ENCODE measurements around the gene ACP1. TPM values are rescaled to one million over a fixed set of nuclear protein-coding genes. Genes with fewer than 3 reads are reported as not detected.
"Not testable (repeated sequence)": the region's sequence is repeated elsewhere in the genome, so short reads cannot be mapped to it uniquely, and the experiment has no call there.

The ACP1 gene
- total RNA-seq, 1 donor from 2014 or later, result 236 TPM

DNA sequence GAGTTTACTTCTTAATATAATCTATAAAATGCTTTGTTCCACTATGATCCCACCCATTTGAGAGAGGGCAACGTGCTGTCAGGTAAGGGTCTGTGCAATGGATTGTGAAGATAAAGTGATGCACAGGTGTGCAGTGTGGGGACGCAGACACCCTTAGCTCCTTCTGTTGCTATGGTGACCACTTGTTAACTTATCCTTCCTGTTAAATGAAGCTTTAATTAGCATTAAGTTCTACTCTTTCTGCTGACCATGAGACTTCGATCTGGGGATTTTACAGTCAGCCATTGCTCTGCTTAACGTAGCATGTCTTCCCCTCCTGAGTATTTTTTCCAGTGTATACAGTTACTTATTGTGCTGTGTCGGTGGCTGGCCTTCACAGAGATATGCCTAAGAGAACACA is 46.2 kb downstream of the ACP1 start:
- Histone ChIP-seq H2AFZ (replicated peaks) (peak overlapping the region; percentile 1), H3K27me3 (no peaks in the 10 kb centered on the region), H3K27ac (no peak overlapping the region), H4K20me1 (ENCODE audit: low read depth) (no peaks in the 10 kb centered on the region), H3K9ac (no peak overlapping the region), H3K36me3 (no peaks in the 10 kb centered on the region), H3K4me2 (no peak overlapping the region), H3K79me2 (ENCODE audit: low read depth) (no peaks in the 10 kb centered on the region), H3K4me1 (peaks cover 26% of the 10 kb centered on the region), H3F3A (ENCODE audit: low read depth) (peaks cover 12% of the 10 kb centered on the region), H3K9me3 (ENCODE audit: low read depth) (no peaks in the 10 kb centered on the region), H3K4me3 (no peak overlapping the region)
- no peak for DNase-seq (ENCODE audit: low spot score)
- H3K4me1 Mint-ChIP-seq, result peaks cover 66% of the 10 kb centered on the region
- H3K9me3 Mint-ChIP-seq, result peaks cover 7% of the 10 kb centered on the region
- TF ChIP-seq EZH2phosphoT487 (IDR thresholded peaks at IDR 0.05) (no peak), EZH2 (IDR thresholded peaks at IDR 0.05) (no peak)
- TF ChIP-seq, protein P1, sequence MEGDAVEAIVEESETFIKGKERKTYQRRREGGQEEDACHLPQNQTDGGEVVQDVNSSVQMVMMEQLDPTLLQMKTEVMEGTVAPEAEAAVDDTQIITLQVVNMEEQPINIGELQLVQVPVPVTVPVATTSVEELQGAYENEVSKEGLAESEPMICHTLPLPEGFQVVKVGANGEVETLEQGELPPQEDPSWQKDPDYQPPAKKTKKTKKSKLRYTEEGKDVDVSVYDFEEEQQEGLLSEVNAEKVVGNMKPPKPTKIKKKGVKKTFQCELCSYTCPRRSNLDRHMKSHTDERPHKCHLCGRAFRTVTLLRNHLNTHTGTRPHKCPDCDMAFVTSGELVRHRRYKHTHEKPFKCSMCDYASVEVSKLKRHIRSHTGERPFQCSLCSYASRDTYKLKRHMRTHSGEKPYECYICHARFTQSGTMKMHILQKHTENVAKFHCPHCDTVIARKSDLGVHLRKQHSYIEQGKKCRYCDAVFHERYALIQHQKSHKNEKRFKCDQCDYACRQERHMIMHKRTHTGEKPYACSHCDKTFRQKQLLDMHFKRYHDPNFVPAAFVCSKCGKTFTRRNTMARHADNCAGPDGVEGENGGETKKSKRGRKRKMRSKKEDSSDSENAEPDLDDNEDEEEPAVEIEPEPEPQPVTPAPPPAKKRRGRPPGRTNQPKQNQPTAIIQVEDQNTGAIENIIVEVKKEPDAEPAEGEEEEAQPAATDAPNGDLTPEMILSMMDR (IDR thresholded peaks at IDR 0.05), result no peak
- no peak overlapping the region for H3K27ac Mint-ChIP-seq
- no peaks in the 10 kb centered on the region for H3K36me3 Mint-ChIP-seq
- peaks cover 18% of the 10 kb centered on the region for H3K27me3 Mint-ChIP-seq (ENCODE audit: insufficient read depth, low read depth)
- no peak overlapping the region for H3K4me3 Mint-ChIP-seq

DNA sequence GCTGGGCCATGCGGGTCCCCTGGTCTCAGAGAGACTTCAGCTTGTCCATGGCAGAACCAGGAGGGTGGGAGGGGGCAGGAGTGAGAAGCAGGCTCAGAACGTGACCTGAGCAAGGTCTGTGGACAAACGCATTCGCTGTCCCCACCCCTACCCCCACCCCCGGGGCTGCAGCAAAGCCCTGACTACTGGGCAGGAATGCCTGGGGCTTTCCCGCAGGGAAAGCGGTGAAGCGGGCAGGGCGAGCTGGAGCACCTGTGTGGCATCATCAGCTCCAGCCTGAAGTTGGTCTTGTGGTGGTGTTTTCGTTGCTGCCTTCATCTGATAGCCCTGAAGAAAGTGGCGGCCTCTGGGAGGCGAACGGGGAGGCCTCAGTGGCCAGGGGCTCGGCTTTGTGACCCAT is 49.2 kb downstream of the ACP1 start:
- Mint-ChIP-seq H3K4me1 (peaks cover 95% of the 10 kb centered on the region), H3K27ac (peak overlapping the region; percentile 57)
- peaks cover 21% of the 10 kb centered on the region for H3F3A ChIP-seq (ENCODE audit: low read depth)

GRCh38 chr2:314561-315336 is 50.0 kb downstream of the ACP1 start:
- Mint-ChIP-seq H3K4me1 (peaks cover 91% of the 10 kb centered on the region), H3K4me3 (peak overlapping the region; percentile 38), H3K27ac (peak overlapping the region; percentile 78), H3K27me3 (ENCODE audit: insufficient read depth, low read depth) (peaks cover 27% of the 10 kb centered on the region), H3K9me3 (peaks cover 15% of the 10 kb centered on the region), H3K36me3 (peaks cover 8% of the 10 kb centered on the region)
- no peak overlapping the region for H3K4me3 ChIP-seq
- no peak overlapping the region for H3K4me2 ChIP-seq
- no peak overlapping the region for H3K27ac ChIP-seq
- TF ChIP-seq, protein P1 (IDR thresholded peaks at IDR 0.05), result no peak
- TF ChIP-seq EZH2 (IDR thresholded peaks at IDR 0.05), result no peak
- no peak for TF ChIP-seq EZH2phosphoT487 (IDR thresholded peaks at IDR 0.05)
- H3K9ac ChIP-seq, result no peak overlapping the region
- no peaks in the 10 kb centered on the region for H3K9me3 ChIP-seq (ENCODE audit: low read depth)
- no peaks in the 10 kb centered on the region for H3K79me2 ChIP-seq (ENCODE audit: low read depth)
- DNase-seq (ENCODE audit: low spot score), result no peak
- no peaks in the 10 kb centered on the region for H3K27me3 ChIP-seq
- H2AFZ ChIP-seq (replicated peaks), result no peak overlapping the region
- H3K36me3 ChIP-seq, result no peaks in the 10 kb centered on the region
- H4K20me1 ChIP-seq (ENCODE audit: low read depth), result no peaks in the 10 kb centered on the region
- H3K4me1 ChIP-seq, result peaks cover 27% of the 10 kb centered on the region
- peaks cover 17% of the 10 kb centered on the region for H3F3A ChIP-seq (ENCODE audit: low read depth)

More for the DNA sequence above, 49.2 kb downstream of the ACP1 start:
- H3K79me2 ChIP-seq (ENCODE audit: low read depth), result no peaks in the 10 kb centered on the region
- no peak overlapping the region for H3K9ac ChIP-seq
- H3K36me3 Mint-ChIP-seq, result peaks cover 5% of the 10 kb centered on the region
- H3K36me3 ChIP-seq, result no peaks in the 10 kb centered on the region
- H3K4me3 Mint-ChIP-seq, result peak overlapping the region; percentile 38
- TF ChIP-seq EZH2 (IDR thresholded peaks at IDR 0.05) (no peak), EZH2phosphoT487 (IDR thresholded peaks at IDR 0.05) (no peak)
- TF ChIP-seq, protein P1 (IDR thresholded peaks at IDR 0.05), result no peak
- peaks cover 26% of the 10 kb centered on the region for H3K27me3 Mint-ChIP-seq (ENCODE audit: insufficient read depth, low read depth)
- H3K9me3 ChIP-seq (ENCODE audit: low read depth), result no peaks in the 10 kb centered on the region
- no peaks in the 10 kb centered on the region for H4K20me1 ChIP-seq (ENCODE audit: low read depth)
- no peak for DNase-seq (ENCODE audit: low spot score)
- no peak overlapping the region for H2AFZ ChIP-seq (replicated peaks)
- no peaks in the 10 kb centered on the region for H3K27me3 ChIP-seq
- no peak overlapping the region for H3K27ac ChIP-seq
- H3K4me2 ChIP-seq, result no peak overlapping the region
- peaks cover 13% of the 10 kb centered on the region for H3K9me3 Mint-ChIP-seq
- H3K4me3 ChIP-seq, result no peak overlapping the region
- peaks cover 34% of the 10 kb centered on the region for H3K4me1 ChIP-seq

DNA sequence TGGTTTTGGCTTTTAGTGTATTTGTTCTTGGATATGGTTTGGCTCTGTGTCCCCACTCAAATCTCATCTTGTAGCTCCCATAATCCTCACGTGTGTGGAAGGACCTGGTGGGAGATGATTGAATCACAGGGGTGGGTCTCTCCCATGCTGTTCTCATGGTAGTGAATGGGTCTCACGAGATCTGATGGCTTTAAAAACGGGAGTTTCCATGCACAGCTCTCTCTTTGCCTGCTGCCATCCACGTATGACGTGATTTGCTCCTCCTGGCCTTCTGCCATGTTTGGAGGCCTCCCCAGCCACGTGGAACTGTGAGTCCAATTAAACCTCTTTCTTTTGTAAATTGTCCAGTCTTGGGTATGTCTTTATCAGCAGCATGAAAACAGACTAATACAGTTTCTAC is 51.2 kb downstream of the ACP1 start:
- not testable (repeated sequence) for H3F3A ChIP-seq (ENCODE audit: low read depth); H3K79me2 ChIP-seq (ENCODE audit: low read depth); H2AFZ ChIP-seq (replicated peaks); DNase-seq (ENCODE audit: low spot score); H3K36me3 ChIP-seq; H3K36me3 Mint-ChIP-seq; H3K9me3 ChIP-seq (ENCODE audit: low read depth); H3K27ac ChIP-seq; H4K20me1 ChIP-seq (ENCODE audit: low read depth); H3K4me2 ChIP-seq; H3K27me3 ChIP-seq; H3K9ac ChIP-seq; H3K4me3 ChIP-seq
- peaks cover 15% of the 10 kb centered on the region for H3K4me1 ChIP-seq
- Mint-ChIP-seq H3K4me1 (peaks cover 84% of the 10 kb centered on the region), H3K4me3 (peak overlapping the region; percentile 35), H3K27me3 (ENCODE audit: insufficient read depth, low read depth) (peaks cover 24% of the 10 kb centered on the region), H3K27ac (peak overlapping the region; percentile 39), H3K9me3 (peaks cover 17% of the 10 kb centered on the region)
